SKM-1 (cell line): Measurements from ENCODE around the gene TM9SF4.
"Not testable (repeated sequence)": the region's sequence is repeated elsewhere in the genome, so short reads cannot be mapped to it uniquely, and the experiment has no call there.

Experiments
- DNase-seq: peaks from one replicate; lab custom pipeline; 2025; ENCODE audit not compliant: unreplicated experiment; lab: John Stamatoyannopoulos, UW

TM9SF4 gene

DNA sequence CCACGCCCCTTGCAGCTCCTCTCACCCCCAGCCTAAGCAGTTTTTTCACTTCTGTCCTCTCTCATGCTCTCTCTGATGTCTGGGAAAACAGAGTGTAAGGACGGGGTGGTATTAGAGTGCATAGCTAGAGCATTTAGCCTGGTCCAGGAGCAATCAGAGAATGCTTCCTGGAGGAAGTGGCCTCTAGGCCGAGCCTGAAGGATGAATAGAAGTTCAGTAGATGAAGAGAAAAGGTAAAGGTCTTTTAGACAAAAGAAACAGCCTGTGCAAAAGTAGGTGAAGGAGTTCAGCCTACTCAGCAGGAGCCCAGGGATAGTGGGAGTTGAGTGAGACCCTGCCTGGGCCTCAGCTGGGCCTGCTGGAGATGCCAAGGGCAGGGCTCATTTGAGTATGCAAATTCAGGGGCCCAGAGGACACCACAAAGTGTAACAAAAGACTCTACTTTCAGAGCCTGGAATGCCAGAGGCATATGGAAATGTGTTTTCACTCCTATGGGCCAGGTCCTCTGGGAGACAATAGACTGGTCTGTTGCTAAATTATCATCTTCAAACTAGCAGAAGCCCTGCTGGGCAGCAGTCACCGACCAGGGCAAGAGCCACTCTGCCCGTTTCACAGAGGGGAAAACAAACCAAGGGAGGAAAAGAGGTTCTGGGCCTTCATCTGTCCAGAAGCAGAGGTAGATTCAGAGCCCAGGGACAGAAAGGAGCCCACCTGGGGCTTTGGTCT, 19.7 kb upstream of the TM9SF4 start:
- DNase-seq = no peak

DNA sequence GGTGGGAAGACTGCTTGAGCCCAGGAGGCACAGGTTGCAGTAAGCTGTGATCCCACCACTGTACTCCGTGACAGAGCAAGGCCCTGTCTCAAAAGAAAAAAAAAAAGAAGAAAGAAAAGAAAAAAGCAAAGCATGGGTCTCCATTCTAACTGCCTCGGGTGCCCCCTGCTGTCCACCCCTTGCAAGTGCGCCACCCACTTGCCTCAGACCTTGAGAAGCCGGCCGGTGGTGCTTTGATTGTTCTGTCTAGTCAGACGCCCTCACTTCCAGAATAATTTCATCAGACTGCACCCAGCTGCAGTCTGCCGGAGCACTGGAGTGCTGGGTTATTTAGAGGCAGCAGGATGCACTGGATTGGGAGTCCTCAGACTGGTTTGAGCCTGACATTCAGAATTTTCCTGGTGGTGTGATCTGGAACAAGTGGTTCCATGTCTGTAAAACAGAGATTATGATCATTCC, 17.6 kb upstream of the TM9SF4 start:
- peak; percentile 59 for DNase-seq

DNA sequence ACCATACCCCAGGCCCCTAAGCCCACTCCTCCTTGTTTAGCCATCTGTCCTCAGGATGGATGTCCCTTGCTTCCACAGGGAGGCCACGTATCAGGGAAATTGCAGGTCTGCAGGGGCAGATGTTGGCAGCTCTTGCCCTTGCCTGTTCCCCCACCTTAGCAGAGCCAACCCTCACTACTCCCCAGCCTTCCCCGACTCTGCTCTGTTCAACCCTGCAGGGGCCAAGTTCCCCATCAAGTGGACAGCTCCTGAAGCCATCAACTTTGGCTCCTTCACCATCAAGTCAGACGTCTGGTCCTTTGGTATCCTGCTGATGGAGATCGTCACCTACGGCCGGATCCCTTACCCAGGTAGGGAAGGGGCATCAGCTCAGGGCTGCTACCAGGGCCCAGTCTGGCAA, 10.7 kb upstream of the TM9SF4 start:
- DNase-seq = no peak

DNA sequence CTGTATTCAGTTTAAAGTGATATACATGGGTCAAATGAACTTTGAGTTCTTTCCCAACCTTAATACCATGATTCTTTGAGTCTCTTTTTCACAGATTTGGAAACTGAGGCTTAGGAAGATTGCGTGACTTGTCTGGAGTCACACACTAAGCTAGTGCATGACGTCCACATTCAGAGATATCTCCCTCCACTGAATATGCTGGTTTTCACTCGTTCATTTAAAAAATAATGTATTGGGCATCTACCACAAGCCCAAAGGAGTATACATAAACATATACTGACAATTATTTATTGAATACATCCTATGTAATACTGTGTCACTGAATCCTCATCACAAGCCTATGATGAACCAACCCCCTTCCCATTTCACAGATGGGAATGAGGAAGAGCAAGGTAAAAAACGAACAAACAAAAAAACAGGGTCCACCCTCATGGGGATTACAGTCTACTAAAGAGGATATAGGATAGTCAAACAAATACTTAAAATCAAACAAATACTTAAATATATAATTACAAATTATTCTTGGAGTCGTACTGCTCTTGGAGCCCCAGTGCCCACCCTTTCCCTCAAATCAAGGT, 611 bp upstream of the TM9SF4 start:
- DNase-seq = no peak

DNA sequence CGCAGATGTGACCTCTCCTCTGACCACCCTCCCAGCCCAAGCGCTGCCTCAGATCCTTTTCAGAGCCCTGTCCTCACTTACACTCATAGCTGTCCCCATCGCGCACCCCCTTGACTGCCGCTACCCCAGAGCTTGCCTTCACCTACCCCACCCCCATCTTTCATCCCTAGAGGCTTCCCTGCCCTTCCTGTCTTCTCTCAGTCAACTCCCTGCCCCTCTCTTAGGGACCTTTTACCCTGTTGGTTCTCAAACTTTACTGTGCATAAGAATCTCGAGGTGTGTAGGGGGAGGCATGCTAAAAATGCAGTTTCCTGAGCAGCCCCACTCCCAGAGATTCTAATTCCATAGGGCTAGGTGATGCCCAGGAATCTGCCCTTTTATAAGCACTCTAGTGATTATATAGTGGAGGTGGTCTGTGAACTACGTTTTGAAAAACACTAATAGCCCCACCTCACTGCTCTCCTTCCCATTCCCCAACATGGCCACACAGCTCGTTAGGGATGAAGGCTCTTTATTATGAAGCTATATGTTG, 725 bp downstream of the TM9SF4 start:
- no peak for DNase-seq

DNA sequence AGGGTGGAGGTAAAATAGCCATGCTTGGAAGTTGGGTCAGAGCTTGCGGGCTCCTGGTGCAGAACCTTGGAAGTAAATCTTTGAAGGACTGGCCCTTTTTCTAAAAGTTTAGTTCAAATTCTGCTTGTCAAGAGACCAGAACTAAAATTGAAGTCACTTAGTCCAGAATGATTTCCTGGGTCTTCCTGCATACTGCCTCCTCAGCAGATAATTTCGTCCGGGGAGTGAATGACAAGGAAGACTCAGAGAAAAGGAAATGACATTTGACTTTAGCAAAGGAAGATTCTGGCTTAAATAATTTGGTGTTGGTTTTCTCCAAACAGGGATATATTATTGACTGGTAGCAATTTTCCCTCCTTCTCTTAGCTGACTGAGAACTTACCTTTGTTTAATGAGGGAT, 1.2 kb downstream of the TM9SF4 start:
- no peak for DNase-seq

DNA sequence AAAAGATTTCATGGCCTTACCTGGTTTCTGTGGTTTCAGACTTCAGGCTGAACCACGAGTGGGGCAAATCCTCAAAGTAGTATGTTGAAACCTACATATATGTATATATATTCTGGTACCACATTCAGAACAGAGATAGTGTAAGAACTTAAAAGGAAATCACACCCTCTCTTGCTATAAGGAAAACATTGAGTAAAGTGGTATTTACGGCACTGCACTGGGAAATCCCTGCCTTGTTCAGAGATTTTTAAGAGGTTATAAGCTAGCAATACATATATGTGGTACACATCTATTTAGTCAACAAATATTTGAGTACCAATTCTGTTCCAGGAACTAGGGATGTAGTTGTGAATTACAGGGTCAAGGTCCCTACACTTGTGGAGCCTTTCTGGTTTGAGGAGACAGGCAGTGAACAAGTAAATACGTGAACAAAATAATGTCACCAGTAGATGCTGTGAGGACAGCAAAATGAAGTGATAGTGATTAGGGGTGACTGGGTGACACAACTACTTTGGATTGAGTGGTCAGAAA, 1.7 kb downstream of the TM9SF4 start:
- DNase-seq = no peak

DNA sequence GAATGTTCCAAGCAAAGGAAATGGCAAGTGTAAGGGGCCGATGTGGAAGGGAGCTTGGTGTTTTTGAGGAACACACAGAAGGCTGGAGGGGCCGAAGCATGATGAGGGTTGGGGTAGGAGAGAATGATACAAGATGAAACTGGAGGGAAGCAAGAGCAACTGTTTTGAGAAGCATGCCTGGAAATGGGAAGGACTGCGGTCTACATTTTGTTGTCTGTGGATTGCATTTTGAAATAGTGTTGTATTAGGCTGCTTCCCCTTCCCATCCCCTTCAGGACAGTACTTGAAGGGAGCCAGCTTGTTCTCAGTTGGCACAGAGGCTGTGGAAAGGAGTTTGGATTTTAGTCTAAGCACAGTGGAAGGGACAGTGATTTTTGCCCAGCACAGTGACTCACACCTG, 2.2 kb downstream of the TM9SF4 start:
- DNase-seq = no peak

DNA sequence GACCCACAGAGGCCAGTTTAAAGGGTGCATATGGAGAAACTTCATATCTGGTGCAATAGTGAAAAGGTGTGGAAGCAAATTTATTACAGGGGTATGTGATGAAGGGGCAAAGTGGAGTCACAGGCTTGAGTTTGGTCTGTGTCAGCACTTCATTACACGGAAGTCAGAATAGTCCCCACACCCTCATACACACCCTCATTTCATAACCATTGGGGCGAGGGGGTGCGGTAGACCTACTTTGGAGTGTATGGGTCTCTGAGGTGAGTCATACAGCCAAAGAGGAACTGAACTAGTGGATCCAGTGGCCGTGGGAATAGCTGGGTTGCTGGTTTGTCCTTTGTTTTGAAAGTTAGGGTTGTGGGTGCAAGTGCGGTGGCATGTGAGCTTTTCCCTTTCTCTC, 3.3 kb downstream of the TM9SF4 start:
- peak; percentile 91 for DNase-seq

DNA sequence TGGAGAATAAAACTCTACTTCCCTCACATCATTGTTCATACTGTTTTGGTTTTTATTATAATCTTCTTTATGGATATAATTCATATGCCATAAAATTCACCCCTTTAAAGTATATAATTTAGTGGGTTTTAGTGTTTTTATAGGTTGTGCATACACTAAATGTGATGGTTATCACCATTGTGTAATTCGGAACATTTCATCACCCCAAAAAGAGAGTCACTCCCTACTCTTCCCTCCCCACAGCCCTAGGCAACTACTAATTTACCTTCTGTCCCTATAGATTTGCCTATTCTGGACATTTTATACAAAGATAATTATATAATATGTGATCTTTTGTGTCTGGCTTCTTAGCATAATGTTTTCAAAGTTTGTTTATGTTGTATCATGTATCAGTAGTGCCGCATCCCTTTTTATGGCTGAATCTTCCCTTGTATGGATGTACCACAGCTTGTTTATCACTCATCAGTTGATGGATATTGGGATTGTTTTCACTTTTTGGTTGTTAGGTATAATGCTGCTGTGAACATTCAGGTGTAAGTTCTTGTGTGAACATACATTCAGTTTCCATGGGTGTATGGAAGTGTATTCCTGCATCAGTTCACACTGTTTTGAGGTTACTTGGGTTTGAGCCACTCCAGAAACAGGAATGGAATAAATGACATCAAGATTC, 4.2 kb downstream of the TM9SF4 start:
- no peak for DNase-seq

DNA sequence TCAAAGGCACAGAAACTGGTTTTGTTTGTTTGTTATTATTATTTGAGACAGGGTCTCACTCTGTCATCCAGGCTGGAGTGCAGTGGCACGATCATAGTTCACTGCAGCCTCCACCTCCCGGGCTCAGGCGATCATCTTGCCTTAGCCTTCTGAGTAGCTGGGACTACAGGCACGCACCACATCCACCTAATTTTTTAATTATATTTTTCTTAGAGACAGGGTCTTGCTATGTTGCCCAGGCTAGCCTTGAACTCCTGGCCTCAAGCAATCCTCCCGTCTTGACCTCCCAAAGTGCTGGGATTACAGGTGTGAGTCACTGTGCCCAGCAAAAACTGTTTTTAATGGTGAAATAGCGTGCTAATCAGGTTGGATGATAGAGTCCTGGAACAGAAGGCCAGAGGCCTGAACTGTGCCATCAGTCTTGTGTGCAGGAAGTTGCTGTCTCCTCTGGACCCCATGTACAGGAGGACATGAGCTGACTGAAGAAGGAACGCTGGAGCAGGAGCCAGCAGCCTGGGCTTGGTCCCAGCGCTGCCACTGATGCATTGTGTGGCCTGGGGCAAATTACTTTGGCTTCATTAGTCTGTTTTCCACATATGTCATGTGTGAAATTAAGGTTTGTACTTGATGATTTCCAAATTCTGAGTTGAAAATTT, 4.9 kb downstream of the TM9SF4 start:
- no peak for DNase-seq

DNA sequence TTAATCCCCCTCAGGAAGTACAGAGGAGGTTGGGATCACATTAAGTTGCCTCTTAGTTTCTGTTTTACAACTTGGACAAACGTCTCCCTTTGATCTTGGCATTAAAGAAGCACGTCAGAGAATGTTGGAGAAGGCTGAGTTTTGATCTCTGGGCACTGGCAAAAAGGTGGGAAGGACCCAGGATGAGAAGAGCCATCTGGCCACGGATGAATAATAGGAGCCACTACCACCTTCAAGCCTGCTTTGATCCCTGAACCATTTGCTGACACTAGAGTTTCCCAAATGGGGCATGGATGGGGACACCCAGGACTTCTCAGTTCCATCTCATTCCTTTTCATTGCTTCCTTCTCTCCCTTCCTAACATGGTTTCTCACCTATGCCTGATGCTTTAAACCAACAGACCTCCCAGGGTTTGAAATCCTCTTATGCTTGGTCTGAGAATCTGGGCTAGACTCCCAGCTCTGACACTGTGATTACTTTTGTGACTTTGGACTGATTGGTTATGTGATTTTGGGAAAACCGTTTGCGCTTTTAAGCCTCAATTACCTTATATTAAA, 5.8 kb downstream of the TM9SF4 start:
- no peak for DNase-seq

DNA sequence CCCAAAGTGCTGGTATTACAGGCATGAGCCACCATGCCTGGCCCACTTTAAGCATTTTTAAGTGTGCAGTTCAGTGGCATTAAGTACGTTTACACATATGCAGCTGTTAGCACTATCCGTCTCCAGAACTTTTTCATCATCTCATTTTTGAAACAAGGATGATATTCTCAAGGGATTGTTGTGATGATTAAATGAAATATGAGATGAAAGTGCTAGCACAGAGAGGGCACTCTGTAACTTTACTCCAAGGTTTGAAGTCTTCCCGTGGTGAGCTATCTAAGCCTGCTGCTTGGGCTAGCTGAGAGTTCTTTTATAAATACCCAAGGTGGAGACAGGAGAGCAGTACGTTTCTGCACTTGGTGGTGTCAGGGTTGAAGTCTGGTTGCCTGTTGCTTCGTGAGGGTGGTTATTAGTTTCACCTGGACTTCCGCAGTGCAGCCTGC, 6.6 kb downstream of the TM9SF4 start:
- no peak for DNase-seq

DNA sequence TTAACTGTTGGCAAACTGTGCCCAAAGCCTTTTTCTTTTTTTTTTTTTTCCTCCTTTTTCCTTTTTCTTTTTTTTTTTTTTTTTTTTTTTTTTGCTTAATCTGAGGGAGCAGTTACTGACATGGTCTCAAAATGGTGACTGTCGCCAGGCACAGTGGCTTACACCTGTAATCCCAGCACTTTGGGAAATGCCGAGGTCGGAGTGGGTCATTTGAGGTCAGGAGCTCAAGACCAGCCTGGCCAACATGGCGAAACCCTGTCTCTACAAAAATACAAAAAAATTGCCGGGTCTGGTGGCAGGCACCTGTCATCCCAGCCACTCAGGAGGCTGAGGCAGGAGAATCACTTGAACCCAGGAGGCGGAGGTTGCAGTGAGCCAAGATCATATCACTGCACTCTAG, 7.3 kb downstream of the TM9SF4 start:
- not testable (repeated sequence) for DNase-seq

DNA sequence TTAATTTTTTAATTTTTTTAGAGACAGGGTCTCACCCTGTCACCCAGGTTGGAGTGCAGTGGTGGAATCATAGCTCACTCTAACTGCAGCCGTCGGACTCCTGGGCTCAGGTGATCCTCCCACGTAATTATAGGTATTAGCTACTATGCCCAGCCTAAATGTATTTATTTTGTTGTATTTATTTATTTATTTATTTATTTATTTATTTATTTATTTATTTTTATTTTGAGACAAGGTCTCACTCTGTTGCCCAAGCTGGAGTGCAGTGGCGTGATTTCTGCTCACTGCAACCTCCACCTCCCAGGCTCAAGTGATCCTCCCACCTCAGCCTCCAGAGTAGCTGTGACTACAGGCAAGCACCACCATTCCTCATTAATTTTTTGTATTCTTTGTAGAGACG, 8.9 kb downstream of the TM9SF4 start:
- DNase-seq = not testable (repeated sequence)

DNA sequence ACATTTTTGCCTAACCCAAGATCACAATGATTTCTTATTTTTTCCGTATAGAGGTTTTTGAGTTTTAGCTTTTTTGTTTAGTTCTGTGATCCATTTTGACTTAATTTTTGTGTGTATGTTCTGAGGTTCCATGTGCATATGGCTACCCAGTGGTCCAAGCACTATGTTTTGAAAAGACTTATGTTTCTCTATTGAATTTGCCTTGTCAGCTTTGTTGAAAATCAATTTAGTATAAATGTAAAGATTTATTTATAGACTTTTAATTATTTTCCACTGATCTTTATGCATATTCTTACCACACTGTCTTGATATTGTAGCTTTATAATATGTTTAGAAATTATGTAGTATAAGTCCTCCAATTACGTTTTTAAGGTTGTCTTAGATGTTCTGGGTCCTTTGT, 10.2 kb downstream of the TM9SF4 start:
- DNase-seq = no peak

DNA sequence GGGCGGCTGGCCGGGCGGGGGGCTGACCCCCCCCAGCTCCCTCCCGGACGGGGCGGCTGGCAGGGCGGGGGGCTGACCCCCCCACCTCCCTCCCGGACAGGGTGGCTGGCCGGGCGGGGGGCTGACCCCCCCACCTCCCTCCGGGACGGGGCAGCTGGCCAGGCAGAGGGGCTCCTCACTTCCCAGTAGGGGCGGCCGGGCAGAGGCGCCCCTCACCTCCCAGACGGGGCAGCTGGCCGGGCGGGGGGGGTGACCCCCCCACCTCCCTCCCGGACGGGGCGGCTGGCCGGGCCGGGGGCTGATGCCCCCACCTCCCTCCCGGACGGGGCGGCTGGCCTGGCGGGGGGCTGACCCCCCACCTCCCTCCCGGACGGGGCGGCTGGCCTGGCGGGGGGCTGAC, 12.4 kb downstream of the TM9SF4 start:
- not testable (repeated sequence) for DNase-seq

DNA sequence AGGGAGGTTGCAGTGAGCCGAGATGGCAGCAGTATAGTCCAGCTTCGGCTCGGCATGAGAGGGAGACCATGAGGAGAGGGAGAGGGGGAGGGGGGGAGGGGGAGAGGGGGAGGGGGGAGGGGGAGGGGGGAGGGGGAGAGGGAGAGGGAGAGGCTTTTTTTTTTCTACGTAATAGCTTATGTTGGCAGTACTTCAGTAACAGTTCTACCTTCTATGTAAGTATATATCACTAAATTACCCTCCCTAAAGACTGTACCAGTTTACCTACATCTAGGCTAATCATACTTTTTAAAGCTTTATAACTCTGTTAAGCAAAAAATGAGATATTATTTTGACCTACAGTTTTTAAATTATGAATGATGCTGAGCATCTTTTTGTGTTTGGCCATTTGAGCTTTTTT, 13.6 kb downstream of the TM9SF4 start:
- no peak for DNase-seq

DNA sequence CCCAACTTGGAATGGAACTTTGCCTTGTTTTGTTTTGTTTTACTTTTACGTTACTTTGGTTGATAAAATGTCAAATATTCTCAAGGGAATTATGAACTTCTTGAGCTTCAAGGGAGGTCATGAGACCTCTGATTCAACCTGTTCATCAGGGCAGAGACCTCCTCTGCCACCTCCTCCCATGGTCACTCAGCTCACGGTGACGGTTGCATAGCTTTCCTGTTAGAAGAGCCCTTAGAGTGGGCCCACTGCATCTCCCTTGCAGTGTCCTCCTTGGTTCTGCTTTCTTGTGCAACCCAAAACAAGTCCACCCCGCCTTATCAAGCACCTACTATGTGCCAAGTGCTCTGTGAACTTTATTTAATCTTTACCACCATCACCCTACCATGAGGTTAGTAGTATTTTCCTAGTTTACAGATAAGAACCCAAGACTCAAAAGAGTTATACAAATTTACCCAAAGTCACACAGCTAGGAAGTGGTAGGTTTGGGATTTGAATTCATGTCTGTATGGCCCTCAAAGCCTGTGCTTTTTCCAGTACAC, 15.5 kb downstream of the TM9SF4 start:
- no peak for DNase-seq

DNA sequence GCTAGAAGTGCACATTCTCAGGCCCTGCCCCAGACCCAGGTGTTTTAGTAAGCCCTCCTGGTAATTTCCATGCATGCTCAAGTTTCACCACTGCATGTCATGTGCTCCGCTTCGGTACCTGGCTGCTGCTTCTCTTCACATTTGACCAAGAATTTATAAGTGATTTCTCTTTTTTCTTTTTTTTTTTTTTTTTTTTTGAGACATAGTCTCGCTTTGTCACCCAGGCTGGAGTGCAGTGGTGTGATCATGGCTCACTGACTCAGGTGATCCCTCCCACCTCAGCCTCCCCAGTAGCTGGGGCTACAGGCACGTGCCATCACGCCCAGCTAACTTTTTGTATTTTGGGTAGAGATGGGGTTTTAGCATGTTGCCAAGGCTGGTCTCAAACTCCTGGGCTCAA, 16.0 kb downstream of the TM9SF4 start:
- DNase-seq = no peak

DNA sequence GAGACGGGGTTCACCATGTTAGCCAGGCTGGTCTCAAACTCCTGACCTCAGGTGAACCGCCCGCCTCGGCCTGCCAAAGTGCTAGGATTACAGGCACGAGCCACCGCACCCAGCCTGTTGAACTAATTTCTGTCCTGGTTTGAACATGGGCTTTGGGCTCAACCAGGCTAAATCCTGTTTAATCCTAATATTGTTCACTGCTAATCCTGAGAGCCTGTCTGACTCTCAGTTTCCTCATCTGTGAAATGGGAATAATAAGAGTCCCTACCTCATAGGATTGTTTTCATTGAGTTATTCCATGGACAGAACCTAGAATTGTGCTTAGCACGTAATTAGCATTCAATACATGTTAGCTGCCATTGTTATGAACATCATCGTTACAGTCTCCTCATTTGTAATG, 17.4 kb downstream of the TM9SF4 start:
- DNase-seq = no peak
